ENCODE data around the gene SERPINB1. TPM values are rescaled to one million over a fixed set of nuclear protein-coding genes. Genes with fewer than 3 reads are reported as not detected.

The SERPINB1 gene
- total and polyA plus RNA-seq, 3 donors from 2014 or later = 15.0 to 19.6 (median 19.4) TPM

GRCh38 chr6:2826131-2826530 lies 15.5 kb downstream of the SERPINB1 start:
- Histone ChIP-seq H3K9me3 (no peaks in the 10 kb centered on the region), H3K4me3 (no peak overlapping the region), H3K27me3 (no peaks in the 10 kb centered on the region), H3K36me3 (ENCODE audit: low read depth, missing control alignments) (no peaks in the 10 kb centered on the region), H3K4me1 (no peaks in the 10 kb centered on the region), H3K27ac (no peak overlapping the region)
- no peak for DNase-seq
- TF ChIP-seq POLR2A (IDR thresholded peaks at IDR 0.05) (no peak), CTCF (IDR thresholded peaks at IDR 0.05) (no peak)
- WGBS, 2 donors = 84 to 92% methylated on average over 2 of the region's 2 CpGs
- intact Hi-C loops (cut with DNase I; ENCODE audit: low total_unique reads) = no loop called here

- Histone ChIP-seq H3K27ac (no peak overlapping the region), H3K4me1 (peaks cover 11% of the 10 kb centered on the region), H3K9me3 (no peaks in the 10 kb centered on the region), H3K27me3 (no peaks in the 10 kb centered on the region), H3K4me3 (no peak overlapping the region), H3K36me3 (ENCODE audit: low read depth, missing control alignments) (no peaks in the 10 kb centered on the region)
- intact Hi-C loops (cut with DNase I; ENCODE audit: low total_unique reads) = no loop called here
- WGBS, 2 donors = 89 to 96% methylated on average over 7 of the region's 7 CpGs
- TF ChIP-seq CTCF (IDR thresholded peaks at IDR 0.05) = no peak
- TF ChIP-seq POLR2A (IDR thresholded peaks at IDR 0.05) = no peak
- no peak for DNase-seq
Observed at GRCh38 chr6:2823104-2823850, 18.4 kb downstream of the SERPINB1 start.

GRCh38 chr6:2821554-2821953 lies 20.1 kb downstream of the SERPINB1 start:
- intact Hi-C loops (cut with DNase I; ENCODE audit: low total_unique reads) = no loop called here
- TF ChIP-seq POLR2A (IDR thresholded peaks at IDR 0.05) (no peak), CTCF (IDR thresholded peaks at IDR 0.05) (no peak)
- DNase-seq = no peak
- Histone ChIP-seq H3K4me1 (peaks cover 14% of the 10 kb centered on the region), H3K4me3 (no peak overlapping the region), H3K27ac (no peak overlapping the region), H3K36me3 (ENCODE audit: low read depth, missing control alignments) (no peaks in the 10 kb centered on the region), H3K9me3 (no peaks in the 10 kb centered on the region), H3K27me3 (no peaks in the 10 kb centered on the region)
- WGBS, 2 donors = 87 to 100% methylated on average over 3 of the region's 3 CpGs

GRCh38 chr6:2820415-2820814 lies 21.2 kb downstream of the SERPINB1 start:
- Histone ChIP-seq H3K27ac (no peak overlapping the region), H3K36me3 (ENCODE audit: low read depth, missing control alignments) (no peaks in the 10 kb centered on the region), H3K4me3 (no peak overlapping the region), H3K27me3 (no peaks in the 10 kb centered on the region), H3K9me3 (no peaks in the 10 kb centered on the region), H3K4me1 (peaks cover 14% of the 10 kb centered on the region)
- 90 to 91% methylated on average over 2 of the region's 2 CpGs for WGBS, 2 donors
- DNase-seq = no peak
- intact Hi-C loops (cut with DNase I; ENCODE audit: low total_unique reads) = no loop called here
- no peak for TF ChIP-seq CTCF (IDR thresholded peaks at IDR 0.05)
- no peak for TF ChIP-seq POLR2A (IDR thresholded peaks at IDR 0.05)

GRCh38 chr6:2819978-2820377 lies 21.7 kb downstream of the SERPINB1 start:
- H3K9me3 ChIP-seq = no peaks in the 10 kb centered on the region
- H3K4me3 ChIP-seq = no peak overlapping the region
- no peak for TF ChIP-seq POLR2A (IDR thresholded peaks at IDR 0.05)
- no peak for TF ChIP-seq CTCF (IDR thresholded peaks at IDR 0.05)
- DNase-seq = no peak
- no peaks in the 10 kb centered on the region for H3K36me3 ChIP-seq (ENCODE audit: low read depth, missing control alignments)
- intact Hi-C loops (cut with DNase I; ENCODE audit: low total_unique reads) = no loop called here
- H3K4me1 ChIP-seq = peaks cover 14% of the 10 kb centered on the region
- 82% methylated on average over 7 of the region's 7 CpGs for WGBS, 2 donors
- H3K27me3 ChIP-seq = no peaks in the 10 kb centered on the region
- H3K27ac ChIP-seq = no peak overlapping the region

Measured in testis (tissue), 3 donors.